ENCODE results near the gene LRTM1. TPM values are rescaled to one million over a fixed set of nuclear protein-coding genes. Genes with fewer than 3 reads are reported as not detected.

Gene LRTM1
- total and polyA plus RNA-seq, 2 donors (not counting 3 experiments of a cell fraction or from before 2014, with no cell fraction given) = not detected

DNA sequence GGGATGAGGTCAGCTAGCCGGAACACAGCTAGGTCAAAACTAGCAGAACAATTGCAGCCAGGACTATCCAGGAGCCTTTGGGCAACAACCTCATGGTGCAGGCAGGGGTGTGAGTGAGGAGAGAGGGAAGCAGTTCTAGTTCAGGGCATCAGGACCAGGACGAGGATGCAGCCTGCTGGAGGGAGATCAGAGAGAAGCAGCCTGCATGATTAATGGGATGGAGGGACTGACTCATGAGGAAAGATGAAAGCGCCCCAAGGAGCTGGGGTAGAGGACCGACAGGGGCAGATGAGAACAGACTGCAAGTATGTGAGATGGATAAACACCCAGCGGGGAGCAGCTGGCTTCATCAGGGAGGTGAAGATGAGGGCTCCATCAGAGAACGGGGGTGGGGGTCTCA, 37.9 kb upstream of the LRTM1 start:
- dilution Hi-C loops (cut with MboI; ENCODE audit: extremely low pct_ligation_motif_present, low sequenced_read_pairs) (no loop called here), intact Hi-C loops (cut with micrococcal nuclease) (no loop called here)
- Histone ChIP-seq H4K20me1 (replicated peaks; ENCODE audit: control insufficient read depth, extremely low read depth, insufficient read depth, low read length) (no peaks in the 10 kb centered on the region), H3K27me3 (ENCODE audit: control insufficient read depth in 2 of 2, insufficient read depth in 2 of 2, low read length in 2 of 2) (no peaks in the 10 kb centered on the region), H3K4me3 (replicated peaks in 1 of 3; ENCODE audit: insufficient read depth in 1 of 3, low read depth in 1 of 3, low read length in 3 of 3) (no peak overlapping the region), H3K4me2 (ENCODE audit: insufficient read depth, low read length) (no peak overlapping the region), H3K27ac (ENCODE audit: insufficient read depth, low read depth, low read length) (no peak overlapping the region), H2AFZ (ENCODE audit: low read depth, low read length) (no peak overlapping the region), H3K79me2 (ENCODE audit: control insufficient read depth, insufficient read depth, low read length) (no peaks in the 10 kb centered on the region), H3K9ac (replicated peaks; ENCODE audit: extremely low read depth, insufficient read depth, low read length) (no peak overlapping the region), H3K36me3 (ENCODE audit: control insufficient read depth in 2 of 2, extremely low read depth in 1 of 2, insufficient read depth in 2 of 2, low read length in 2 of 2) (no peaks in the 10 kb centered on the region), H3K4me1 (ENCODE audit: control insufficient read depth, extremely low read depth, insufficient read depth, low read length) (no peaks in the 10 kb centered on the region), H3K9me1 (replicated peaks; ENCODE audit: control insufficient read depth, extremely low read depth, insufficient read depth, low read length) (no peaks in the 10 kb centered on the region), H3K9me3 (replicated peaks; ENCODE audit: control insufficient read depth, insufficient read depth, low read length) (no peaks in the 10 kb centered on the region)
- DNase-seq (ENCODE audit: low read depth, low spot score) (no peak), FAIRE-seq (no peak)
- POLR2A ChIA-PET = no interaction called here
- CTCF ChIA-PET = no interaction called here
- TF ChIP-seq, protein P1, sequence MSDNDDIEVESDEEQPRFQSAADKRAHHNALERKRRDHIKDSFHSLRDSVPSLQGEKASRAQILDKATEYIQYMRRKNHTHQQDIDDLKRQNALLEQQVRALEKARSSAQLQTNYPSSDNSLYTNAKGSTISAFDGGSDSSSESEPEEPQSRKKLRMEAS (IDR thresholded peaks at IDR 0.05; ENCODE audit: insufficient read depth, insufficient read length) = no peak
- TF ChIP-seq FOS (IDR thresholded peaks at IDR 0.05; ENCODE audit: borderline replicate concordance, insufficient read depth, low read length) (no peak), POLR2A (IDR thresholded peaks at IDR 0.05; ENCODE audit: low read depth, low read length) (no peak), JUN (IDR thresholded peaks at IDR 0.05; ENCODE audit: borderline replicate concordance, insufficient read depth, insufficient read length, low read depth) (no peak), MYC (IDR thresholded peaks at IDR 0.05; ENCODE audit: low read depth, low read length) (no peak), GATA2 (IDR thresholded peaks at IDR 0.05; ENCODE audit: insufficient read depth, insufficient read length, low read depth, low read length) (no peak), EZH2 (IDR thresholded peaks at IDR 0.05; ENCODE audit: borderline replicate concordance, low read depth, low read length, severe bottlenecking) (no peak), POLR2AphosphoS5 (IDR thresholded peaks at IDR 0.05; ENCODE audit: insufficient read depth, low read depth, low read length) (no peak)
- TF ChIP-seq, protein P2, sequence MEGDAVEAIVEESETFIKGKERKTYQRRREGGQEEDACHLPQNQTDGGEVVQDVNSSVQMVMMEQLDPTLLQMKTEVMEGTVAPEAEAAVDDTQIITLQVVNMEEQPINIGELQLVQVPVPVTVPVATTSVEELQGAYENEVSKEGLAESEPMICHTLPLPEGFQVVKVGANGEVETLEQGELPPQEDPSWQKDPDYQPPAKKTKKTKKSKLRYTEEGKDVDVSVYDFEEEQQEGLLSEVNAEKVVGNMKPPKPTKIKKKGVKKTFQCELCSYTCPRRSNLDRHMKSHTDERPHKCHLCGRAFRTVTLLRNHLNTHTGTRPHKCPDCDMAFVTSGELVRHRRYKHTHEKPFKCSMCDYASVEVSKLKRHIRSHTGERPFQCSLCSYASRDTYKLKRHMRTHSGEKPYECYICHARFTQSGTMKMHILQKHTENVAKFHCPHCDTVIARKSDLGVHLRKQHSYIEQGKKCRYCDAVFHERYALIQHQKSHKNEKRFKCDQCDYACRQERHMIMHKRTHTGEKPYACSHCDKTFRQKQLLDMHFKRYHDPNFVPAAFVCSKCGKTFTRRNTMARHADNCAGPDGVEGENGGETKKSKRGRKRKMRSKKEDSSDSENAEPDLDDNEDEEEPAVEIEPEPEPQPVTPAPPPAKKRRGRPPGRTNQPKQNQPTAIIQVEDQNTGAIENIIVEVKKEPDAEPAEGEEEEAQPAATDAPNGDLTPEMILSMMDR (IDR thresholded peaks at IDR 0.05; ENCODE audit: extremely low read depth in 1 of 2, insufficient read depth in 1 of 2, low read depth in 1 of 2, low read length in 2 of 2) = no peak
- no TSS peak for BruUV-seq (replicated peaks)
